ENCODE results near the gene CLEC12A.
"Not testable (repeated sequence)": the region's sequence is repeated elsewhere in the genome, so short reads cannot be mapped to it uniquely, and the experiment has no call there.

DNA sequence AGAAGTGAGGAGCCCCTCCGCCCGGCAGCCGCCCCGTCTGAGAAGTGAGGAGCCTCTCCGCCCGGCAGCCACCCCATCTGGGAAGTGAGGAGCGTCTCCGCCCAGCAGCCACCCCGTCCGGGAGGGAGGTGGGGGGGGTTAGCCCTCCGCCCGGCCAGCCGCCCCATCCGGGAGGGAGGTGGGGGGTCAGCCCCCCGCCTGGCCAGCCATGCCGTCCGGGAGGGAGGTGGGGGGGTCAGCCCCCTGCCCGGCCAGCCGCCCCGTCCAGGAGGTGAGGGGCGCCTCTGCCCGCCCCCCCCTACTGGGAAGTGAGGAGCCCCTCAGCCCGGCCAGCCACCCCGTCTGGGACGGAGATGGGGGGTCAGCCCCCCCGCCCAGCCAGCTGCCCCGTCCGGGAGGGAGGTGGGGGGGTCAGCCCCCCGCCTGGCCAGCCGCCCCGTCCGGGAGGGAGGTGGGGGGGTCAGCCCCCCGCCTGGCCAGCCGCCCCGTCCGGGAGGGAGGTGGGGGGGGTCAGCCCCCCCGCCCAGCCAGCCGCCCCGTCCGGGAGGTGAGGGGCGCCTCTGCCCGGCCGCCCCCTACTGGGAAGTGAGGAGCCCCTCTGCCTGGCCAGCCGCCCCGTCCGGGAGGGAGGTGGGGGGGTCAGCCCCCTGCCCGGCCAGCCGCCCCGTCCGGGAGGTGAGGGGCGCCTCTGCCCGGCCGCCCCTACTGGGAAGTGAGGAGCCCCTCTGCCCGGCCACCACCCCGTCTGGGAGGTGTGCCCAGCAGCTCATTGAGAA, 18.1 kb upstream of the CLEC12A start:
- not testable (repeated sequence) for TF ChIP-seq CTCF (IDR thresholded peaks at IDR 0.05 in 8 of 11, conservative IDR thresholded peaks at IDR 0.05 in 3 of 11); POLR2A (IDR thresholded peaks at IDR 0.05)
